Measurements from ENCODE around the gene SGCD. TPM values are rescaled to one million over a fixed set of nuclear protein-coding genes. Genes with fewer than 3 reads are reported as not detected.
A peak's percentile ranks its signal among the peaks of the same experiment; 100 is the strongest.

Gene SGCD
- total and polyA plus RNA-seq, 2 of the 4 experiments (the other 2 are of a cell fraction): 5.8 to 10.6 TPM

DNA sequence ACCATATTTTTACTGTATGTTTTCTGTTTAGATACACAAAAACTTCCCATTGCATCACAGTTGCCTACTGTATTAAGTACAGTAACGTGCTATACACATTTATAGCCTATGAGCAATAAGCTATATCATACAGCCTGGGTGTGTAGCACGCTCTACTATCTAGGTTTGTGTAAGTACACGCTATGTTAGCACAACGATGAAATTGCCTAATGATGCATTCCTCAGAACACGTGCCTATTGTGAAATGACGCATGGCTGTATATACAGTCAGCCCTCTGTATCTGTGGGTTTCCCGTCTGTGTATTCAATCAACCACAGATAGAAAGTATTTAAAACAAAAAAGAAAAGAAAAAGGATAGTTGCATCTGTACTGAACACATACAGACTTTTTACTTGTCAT lies 64.2 kb downstream of the SGCD start:
- dilution Hi-C loops (cut with HindIII; ENCODE audit: low sequenced_read_pairs, unreplicated experiment): no loop called here
- H3K36me3 ChIP-seq (ENCODE audit: control insufficient read depth, insufficient read depth, low read length): peaks cover 2% of the 10 kb centered on the region; the same call in 1 of the 2 replicates
- no peak overlapping the region for H4K91ac ChIP-seq (ENCODE audit: insufficient read depth, low read depth, low read length)
- ChIA-PET POLR2A (ENCODE audit: unreplicated experiment) (no interaction called here), CTCF (no interaction called here)
- H3K4me1 ChIP-seq (ENCODE audit: control insufficient read depth, insufficient read depth, low read length): peaks cover 19% of the 10 kb centered on the region
- H3K27ac ChIP-seq (ENCODE audit: insufficient read depth, low read length): peak overlapping the region; percentile 74; the same call in 1 of the 2 replicates
- ATAC-seq (ENCODE audit: low read depth) (peak; percentile 85), DNase-seq (peak; percentile 100)
- TF ChIP-seq MAFK (IDR thresholded peaks at IDR 0.05; ENCODE audit: low read depth, low read length) (peak; percentile 60), FOS (IDR thresholded peaks at IDR 0.05; ENCODE audit: low read depth, low read length) (peak; percentile 80), MAZ (IDR thresholded peaks at IDR 0.05; ENCODE audit: borderline replicate concordance, low read depth, low read length) (no peak), CHD1 (IDR thresholded peaks at IDR 0.05; ENCODE audit: low read depth, low read length) (no peak), CEBPB (IDR thresholded peaks at IDR 0.05; ENCODE audit: low read depth, low read length) (peak; percentile 99), BHLHE40 (IDR thresholded peaks at IDR 0.05; ENCODE audit: low read depth, low read length) (peak; percentile 100), SMC3 (IDR thresholded peaks at IDR 0.05; ENCODE audit: low read depth, low read length) (no peak), MXI1 (IDR thresholded peaks at IDR 0.05; ENCODE audit: borderline replicate concordance, low read depth, low read length) (peak; percentile 79), NFE2L2 (IDR thresholded peaks at IDR 0.05; ENCODE audit: low read depth, low read length) (peak; percentile 35; the same call in 1 of the 2 replicates), POLR2A (IDR thresholded peaks at IDR 0.05; ENCODE audit: low read depth, low read length) (no peak), RAD21 (IDR thresholded peaks at IDR 0.05; ENCODE audit: low read length) (no peak; the same call in 1 of the 2 replicates), RCOR1 (IDR thresholded peaks at IDR 0.05; ENCODE audit: insufficient replicate concordance, low read length) (peak; percentile 71)
- TF ChIP-seq, protein P1, sequence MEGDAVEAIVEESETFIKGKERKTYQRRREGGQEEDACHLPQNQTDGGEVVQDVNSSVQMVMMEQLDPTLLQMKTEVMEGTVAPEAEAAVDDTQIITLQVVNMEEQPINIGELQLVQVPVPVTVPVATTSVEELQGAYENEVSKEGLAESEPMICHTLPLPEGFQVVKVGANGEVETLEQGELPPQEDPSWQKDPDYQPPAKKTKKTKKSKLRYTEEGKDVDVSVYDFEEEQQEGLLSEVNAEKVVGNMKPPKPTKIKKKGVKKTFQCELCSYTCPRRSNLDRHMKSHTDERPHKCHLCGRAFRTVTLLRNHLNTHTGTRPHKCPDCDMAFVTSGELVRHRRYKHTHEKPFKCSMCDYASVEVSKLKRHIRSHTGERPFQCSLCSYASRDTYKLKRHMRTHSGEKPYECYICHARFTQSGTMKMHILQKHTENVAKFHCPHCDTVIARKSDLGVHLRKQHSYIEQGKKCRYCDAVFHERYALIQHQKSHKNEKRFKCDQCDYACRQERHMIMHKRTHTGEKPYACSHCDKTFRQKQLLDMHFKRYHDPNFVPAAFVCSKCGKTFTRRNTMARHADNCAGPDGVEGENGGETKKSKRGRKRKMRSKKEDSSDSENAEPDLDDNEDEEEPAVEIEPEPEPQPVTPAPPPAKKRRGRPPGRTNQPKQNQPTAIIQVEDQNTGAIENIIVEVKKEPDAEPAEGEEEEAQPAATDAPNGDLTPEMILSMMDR (conservative IDR thresholded peaks at IDR 0.05; ENCODE audit: low read depth, low read length): no peak
- TF ChIP-seq, protein P2, sequence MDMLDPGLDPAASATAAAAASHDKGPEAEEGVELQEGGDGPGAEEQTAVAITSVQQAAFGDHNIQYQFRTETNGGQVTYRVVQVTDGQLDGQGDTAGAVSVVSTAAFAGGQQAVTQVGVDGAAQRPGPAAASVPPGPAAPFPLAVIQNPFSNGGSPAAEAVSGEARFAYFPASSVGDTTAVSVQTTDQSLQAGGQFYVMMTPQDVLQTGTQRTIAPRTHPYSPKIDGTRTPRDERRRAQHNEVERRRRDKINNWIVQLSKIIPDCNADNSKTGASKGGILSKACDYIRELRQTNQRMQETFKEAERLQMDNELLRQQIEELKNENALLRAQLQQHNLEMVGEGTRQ (IDR thresholded peaks at IDR 0.05; ENCODE audit: low read depth, low read length): peak; percentile 93
- H2BK20ac ChIP-seq (ENCODE audit: low read depth, low read length): no peak overlapping the region
- H3K4ac ChIP-seq (ENCODE audit: low read depth, low read length): no peak overlapping the region
- no peak overlapping the region for H3K9ac ChIP-seq (ENCODE audit: low read depth, low read length)
- no peak overlapping the region for H3K4me3 ChIP-seq (ENCODE audit: insufficient read depth, low read depth, low read length)
- H3K27me3 ChIP-seq (ENCODE audit: control insufficient read depth, insufficient read depth, low read length): no peaks in the 10 kb centered on the region
- no peak overlapping the region for H3K23ac ChIP-seq (ENCODE audit: low read depth, low read length)
- peaks cover 3 to 5% of the 10 kb centered on the region in 2 experiments; a peak in 1 of 4 replicates for H3K79me1 ChIP-seq (ENCODE audit: low read depth in 1 of 2, low read length in 2 of 2)
- in situ Hi-C loops (cut with MboI; ENCODE audit: low sequenced_read_pairs): no loop called here
- WGBS, 2 experiments (ENCODE audit: extremely low coverage in 2 of 2, insufficient read length in 1 of 2): no CpG with 5 or more reads among the region's 7 CpGs
- no peak overlapping the region for H4K8ac ChIP-seq (ENCODE audit: low read depth in 2 of 2, low read length in 2 of 2)
- no peak overlapping the region for H4K5ac ChIP-seq (ENCODE audit: low read depth, low read length)
- no peak overlapping the region for H3K56ac ChIP-seq (ENCODE audit: extremely low read depth, insufficient read depth, low read length)
- H3K9me1 ChIP-seq (ENCODE audit: insufficient read depth, low read length): peaks cover 7% of the 10 kb centered on the region; the same call in 1 of the 2 replicates
- no peak overlapping the region for H2AK5ac ChIP-seq (ENCODE audit: low read depth, low read length)
- no peak overlapping the region for H3K4me2 ChIP-seq (ENCODE audit: low read depth, low read length)
- H2AK9ac ChIP-seq (replicated peaks; ENCODE audit: low read depth, low read length, poor library complexity): no peak overlapping the region
- BruUV-seq (replicated peaks): no TSS peak
- no peak overlapping the region for H3K14ac ChIP-seq (replicated peaks; ENCODE audit: low read depth, low read length)
- H4K20me1 ChIP-seq (ENCODE audit: insufficient read depth, low read length): no peaks in the 10 kb centered on the region
- H2BK5ac ChIP-seq (ENCODE audit: low read depth, low read length, poor library complexity, severe bottlenecking): peak overlapping the region; percentile 29
- 0 out of 2 replicates have a peak overlapping the region, but pooled peaks have one; percentile 28 for H2BK120ac ChIP-seq (ENCODE audit: low read depth, low read length)
- H3K9me3 ChIP-seq (ENCODE audit: control insufficient read depth, insufficient read depth, low read length): no peaks in the 10 kb centered on the region
- intact Hi-C loops (cut with micrococcal nuclease): no loop called here
- peak overlapping the region; percentile 81 for H3K18ac ChIP-seq (ENCODE audit: low read depth, low read length)
- H2AFZ ChIP-seq (replicated peaks; ENCODE audit: low read length, poor library complexity): peak overlapping the region; percentile 16
- H2BK15ac ChIP-seq (ENCODE audit: low read depth, low read length): no peak overlapping the region

Measured in IMR-90 (cell line).